ENCODE results near the gene HYAL1.
"Not testable (repeated sequence)": the region's sequence is repeated elsewhere in the genome, so short reads cannot be mapped to it uniquely, and the experiment has no call there.

Gene HYAL1

DNA sequence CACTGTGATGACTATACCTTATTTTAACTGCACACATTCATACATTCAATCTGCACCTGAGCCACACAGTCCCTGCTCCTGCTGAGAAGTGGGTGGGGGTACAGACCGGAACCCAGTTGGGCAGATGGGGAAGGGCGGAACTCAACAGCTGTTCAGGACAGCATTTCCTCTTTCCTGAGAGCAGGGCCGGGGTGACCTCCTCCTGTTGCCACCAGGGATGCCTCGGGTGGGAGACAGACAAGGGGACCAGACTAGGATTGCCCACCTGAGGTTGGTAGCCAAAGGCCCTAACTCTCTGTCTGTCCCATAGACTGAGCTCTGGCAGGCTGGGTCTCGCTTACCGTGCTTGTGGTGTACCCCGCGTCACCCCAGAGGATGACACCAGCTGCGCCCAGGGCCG lies 15.2 kb upstream of the HYAL1 start:
- DNase-seq (ENCODE audit: low read depth in 2 of 2) = no peak

DNA sequence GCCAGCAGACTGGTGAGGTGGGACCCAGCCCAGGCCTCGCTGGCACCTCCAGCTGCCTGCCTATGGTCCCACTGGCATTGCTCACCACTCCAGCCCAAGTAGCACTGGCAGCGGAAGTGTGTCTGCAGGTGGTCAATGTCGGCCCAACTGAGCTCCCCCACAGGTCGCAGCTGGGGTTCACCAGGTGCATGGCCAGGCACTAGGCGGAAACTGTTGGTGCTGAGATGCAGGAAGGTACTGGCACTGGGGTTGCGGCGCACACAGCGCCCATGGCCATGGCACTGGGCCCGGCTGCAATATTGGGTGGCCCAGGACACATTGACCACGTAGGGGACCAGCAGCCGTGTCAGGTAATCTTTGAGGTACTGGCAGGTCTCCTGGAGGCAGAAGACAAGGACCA lies 14.8 kb upstream of the HYAL1 start:
- no peak for DNase-seq (ENCODE audit: low read depth in 2 of 2)

GRCh38 chr3:50317300-50317699 lies 13.9 kb upstream of the HYAL1 start:
- no peak for DNase-seq (ENCODE audit: low read depth in 2 of 2)

DNA sequence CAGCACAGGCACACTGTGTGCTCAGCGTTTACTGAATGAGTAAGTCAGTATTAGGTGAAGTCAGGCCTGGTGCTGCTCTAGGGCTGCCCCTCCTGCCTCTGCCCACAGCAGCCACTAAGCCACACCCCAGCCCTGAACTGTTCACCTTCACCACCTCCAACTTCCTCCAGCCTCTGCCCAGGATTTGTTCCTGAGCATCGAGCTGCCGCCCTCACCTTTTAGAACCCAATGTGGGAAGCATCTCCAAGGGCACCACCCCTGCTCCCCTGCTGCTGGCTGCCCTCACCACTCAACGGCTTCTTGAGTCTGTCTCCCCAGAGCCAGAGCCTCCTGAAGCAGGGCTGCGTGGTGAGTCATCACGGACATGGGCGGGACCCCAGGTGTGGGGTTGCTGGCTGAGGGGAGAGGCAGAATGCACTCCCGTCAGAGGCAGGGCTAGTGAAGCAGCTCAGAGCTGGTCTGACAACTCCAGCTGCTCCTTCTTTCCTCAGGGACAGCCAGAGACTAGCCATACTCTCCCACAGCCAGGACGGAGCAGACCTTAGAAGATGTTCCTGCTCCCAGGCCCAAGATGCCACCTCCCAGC lies 13.4 kb upstream of the HYAL1 start:
- peak in 1 of 2 donors; percentile 34 for DNase-seq (ENCODE audit: low read depth in 2 of 2)

- no peak for DNase-seq (ENCODE audit: low read depth in 2 of 2)
Observed at GRCh38 chr3:50314816-50315215, 11.4 kb upstream of the HYAL1 start.

- DNase-seq (ENCODE audit: low read depth in 2 of 2) = no peak
Observed at GRCh38 chr3:50314342-50314741, 11.0 kb upstream of the HYAL1 start.

GRCh38 chr3:50312041-50312440 lies 8.7 kb upstream of the HYAL1 start:
- not testable (repeated sequence) for DNase-seq (ENCODE audit: low read depth in 2 of 2)

DNA sequence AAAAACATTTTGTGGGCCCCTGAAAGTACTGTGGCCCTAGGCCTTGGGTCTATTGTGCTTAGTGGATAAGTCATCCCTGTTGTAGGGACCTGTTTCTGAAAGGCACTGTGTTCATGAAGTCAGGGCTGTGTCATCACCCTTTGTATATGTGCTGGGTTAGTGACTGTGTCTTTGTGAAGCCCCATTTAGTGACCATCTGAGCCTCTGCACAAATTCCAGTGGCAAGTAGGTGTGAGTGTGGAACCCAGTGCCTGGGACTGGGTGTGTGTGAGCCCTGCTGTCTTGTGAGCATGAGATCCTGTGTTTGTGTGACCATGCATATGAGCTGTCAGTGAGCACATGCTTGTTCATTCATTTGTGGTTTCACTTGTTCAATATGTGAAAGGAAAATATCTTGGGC lies 1.2 kb upstream of the HYAL1 start:
- DNase-seq (ENCODE audit: low read depth in 2 of 2) = no peak

GRCh38 chr3:50302095-50303012 lies 1.0 kb downstream of the HYAL1 start:
- DNase-seq (ENCODE audit: low read depth in 2 of 2) = no peak

DNA sequence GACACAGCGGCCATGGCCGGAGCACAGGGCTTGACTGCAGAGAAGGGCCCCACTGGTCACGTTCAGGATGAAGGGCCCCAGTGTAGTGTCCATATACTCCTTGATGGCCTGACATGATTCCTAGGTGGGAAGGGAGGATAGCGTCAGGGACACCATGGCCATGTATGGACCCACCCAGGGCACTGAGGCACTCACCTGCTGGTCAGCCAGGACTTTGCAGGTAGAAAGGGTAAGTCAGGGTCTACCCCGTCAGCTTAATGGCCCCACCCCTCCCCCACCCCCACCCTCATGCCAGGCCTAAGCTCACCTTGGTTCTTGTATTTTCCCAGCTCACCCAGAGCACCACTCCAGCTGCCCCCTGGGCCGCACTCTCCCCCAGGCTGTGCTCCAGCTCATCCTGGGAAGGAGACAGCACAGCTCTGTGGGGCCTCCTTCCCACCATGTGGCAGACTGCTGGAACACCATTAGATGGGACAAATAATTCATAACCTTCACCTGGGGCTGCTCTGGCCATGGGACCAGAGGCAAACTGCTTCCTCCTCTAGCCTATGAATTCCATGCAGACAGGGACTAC lies 2.6 kb downstream of the HYAL1 start:
- no peak for DNase-seq (ENCODE audit: low read depth in 2 of 2)

GRCh38 chr3:50299929-50300680 lies 3.3 kb downstream of the HYAL1 start:
- DNase-seq (ENCODE audit: low read depth in 2 of 2) = no peak

- DNase-seq (ENCODE audit: low read depth in 2 of 2) = no peak
Observed at GRCh38 chr3:50299638-50299928, 3.8 kb downstream of the HYAL1 start.

GRCh38 chr3:50298836-50299637 lies 4.3 kb downstream of the HYAL1 start, which contains the start of the genes HYAL3 and NAA80:
Gene HYAL3, minus strand, starts transcription at chr3:50299405. Its CDS starts 3,803 bp downstream, at chr3:50295602.
Gene NAA80, minus strand, starts transcription at chr3:50299405. Its CDS starts 1,942 bp downstream, at chr3:50297463.
- DNase-seq (ENCODE audit: low read depth in 2 of 2) = peak; percentile 99

- DNase-seq (ENCODE audit: low read depth in 2 of 2) = no peak
Observed at GRCh38 chr3:50297896-50298725, 5.3 kb downstream of the HYAL1 start.

GRCh38 chr3:50297384-50297775 lies 6.0 kb downstream of the HYAL1 start:
- no peak for DNase-seq (ENCODE audit: low read depth in 2 of 2)

DNA sequence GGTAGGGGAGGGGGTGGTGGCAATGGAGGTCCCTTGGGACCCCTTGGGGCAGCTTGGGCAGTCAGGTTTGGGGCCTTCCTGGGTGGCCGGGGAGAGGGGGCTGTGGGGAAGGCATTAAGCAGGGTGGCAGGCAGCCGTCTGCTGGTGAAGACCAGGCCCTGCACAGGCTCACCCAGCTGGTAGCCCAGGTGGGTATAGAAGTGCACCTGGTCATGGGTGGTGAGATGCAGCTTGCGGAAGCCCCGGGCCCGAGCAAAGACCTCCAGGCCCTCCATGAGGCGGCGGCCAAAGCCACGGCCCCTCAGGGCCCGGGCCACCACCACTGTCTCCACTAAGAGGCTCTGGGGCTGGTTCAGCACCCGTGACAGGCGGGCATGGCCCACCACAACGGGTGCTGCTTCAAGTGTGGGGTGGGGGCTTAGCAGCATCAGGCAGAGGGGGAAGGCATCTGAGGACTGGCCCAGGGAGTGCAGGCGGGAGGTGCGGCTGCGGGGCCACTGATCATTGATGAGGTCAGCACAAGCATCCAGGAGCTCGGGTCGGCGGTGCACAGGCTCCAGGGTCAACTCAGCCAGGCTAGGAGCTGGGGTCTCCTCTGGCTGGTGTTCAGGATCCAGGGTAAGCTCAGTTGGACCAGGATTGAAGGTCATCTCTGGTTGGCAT lies 6.5 kb downstream of the HYAL1 start:
- no peak for DNase-seq (ENCODE audit: low read depth in 2 of 2)

- DNase-seq (ENCODE audit: low read depth in 2 of 2) = no peak
Observed at GRCh38 chr3:50295553-50296431, 7.6 kb downstream of the HYAL1 start.

- DNase-seq (ENCODE audit: low read depth in 2 of 2) = no peak
Observed at GRCh38 chr3:50294492-50295403, 8.6 kb downstream of the HYAL1 start.

Measured in activated CD4-positive, alpha-beta T cell treated with anti-CD3 and anti-CD28 coated beads for 24 hours (primary cell).